ENCODE data around the gene GOLGA5. TPM values are rescaled to one million over a fixed set of nuclear protein-coding genes. Genes with fewer than 3 reads are reported as not detected.

The GOLGA5 gene
- polyA plus RNA-seq, 1 experiment, result 67.3 TPM

GRCh38 chr14:92866901-92867865, 73.1 kb downstream of the GOLGA5 start:
- ChIA-PET POLR2A (no interaction called here), CTCF (interaction anchor here (0.6 kb wide), 1 partner anchor 31 kb away, joined by 3 read pairs; no protein-coding TSS in a partner anchor)

GRCh38 chr14:92874962-92875661, 81.0 kb downstream of the GOLGA5 start:
- TF ChIP-seq, protein P1, sequence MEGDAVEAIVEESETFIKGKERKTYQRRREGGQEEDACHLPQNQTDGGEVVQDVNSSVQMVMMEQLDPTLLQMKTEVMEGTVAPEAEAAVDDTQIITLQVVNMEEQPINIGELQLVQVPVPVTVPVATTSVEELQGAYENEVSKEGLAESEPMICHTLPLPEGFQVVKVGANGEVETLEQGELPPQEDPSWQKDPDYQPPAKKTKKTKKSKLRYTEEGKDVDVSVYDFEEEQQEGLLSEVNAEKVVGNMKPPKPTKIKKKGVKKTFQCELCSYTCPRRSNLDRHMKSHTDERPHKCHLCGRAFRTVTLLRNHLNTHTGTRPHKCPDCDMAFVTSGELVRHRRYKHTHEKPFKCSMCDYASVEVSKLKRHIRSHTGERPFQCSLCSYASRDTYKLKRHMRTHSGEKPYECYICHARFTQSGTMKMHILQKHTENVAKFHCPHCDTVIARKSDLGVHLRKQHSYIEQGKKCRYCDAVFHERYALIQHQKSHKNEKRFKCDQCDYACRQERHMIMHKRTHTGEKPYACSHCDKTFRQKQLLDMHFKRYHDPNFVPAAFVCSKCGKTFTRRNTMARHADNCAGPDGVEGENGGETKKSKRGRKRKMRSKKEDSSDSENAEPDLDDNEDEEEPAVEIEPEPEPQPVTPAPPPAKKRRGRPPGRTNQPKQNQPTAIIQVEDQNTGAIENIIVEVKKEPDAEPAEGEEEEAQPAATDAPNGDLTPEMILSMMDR (IDR thresholded peaks at IDR 0.05; ENCODE audit: low read depth, low read length), result no peak
- ChIA-PET POLR2A (no interaction called here), CTCF (interaction anchor here (1.0 kb wide), 1 partner anchor 24 kb away, joined by 3 read pairs; no protein-coding TSS in a partner anchor)

More at GRCh38 chr14:92866901-92867865, 73.1 kb downstream of the GOLGA5 start:
- no peaks in the 10 kb centered on the region for H3K27me3 ChIP-seq (ENCODE audit: control insufficient read depth, insufficient read depth, low read length)
- no peak for DNase-seq (ENCODE audit: low read depth, low spot score)
- TF ChIP-seq, protein P1 (IDR thresholded peaks at IDR 0.05; ENCODE audit: low read depth, low read length), result no peak
- peaks cover 5% of the 10 kb centered on the region for H3K9me3 ChIP-seq (ENCODE audit: control insufficient read depth, insufficient read depth, low read length)
- H3K4me3 ChIP-seq (ENCODE audit: low read depth, low read length), result no peak overlapping the region
- H3K27ac ChIP-seq (ENCODE audit: low read depth, low read length), result no peak overlapping the region

DNA sequence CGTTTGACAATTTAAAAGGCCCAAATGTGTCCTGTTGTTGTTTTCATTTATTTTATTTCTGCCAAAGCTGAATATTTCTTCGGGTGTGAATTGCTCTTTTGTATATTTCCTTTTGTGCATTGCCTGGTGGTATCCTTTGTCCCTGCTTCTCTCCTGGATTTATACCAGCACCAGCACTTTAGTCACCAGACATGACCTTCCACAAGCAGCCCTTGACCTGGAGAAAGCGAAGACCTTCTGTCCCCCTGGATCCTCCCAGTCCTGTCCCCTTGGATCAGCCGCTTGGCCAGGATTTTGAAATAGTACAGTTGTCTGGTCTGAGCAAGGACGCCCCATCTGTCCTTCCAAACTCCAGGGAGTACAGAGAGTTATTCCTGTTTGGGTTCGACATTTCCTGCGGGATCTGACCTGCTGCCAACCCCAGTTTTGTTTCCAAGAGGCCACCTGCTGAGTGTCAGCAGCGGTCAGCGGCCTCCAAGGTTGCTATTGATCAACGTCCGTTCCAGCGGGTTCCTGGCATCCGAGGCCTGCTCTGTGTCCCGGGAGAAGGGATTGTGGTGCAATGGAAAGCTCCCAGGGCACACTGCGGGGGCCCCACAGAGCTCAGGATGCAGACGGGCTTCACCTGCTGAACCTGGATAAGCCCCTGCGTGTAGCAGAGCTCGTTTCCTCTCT, 83.8 kb downstream of the GOLGA5 start:
- ChIA-PET POLR2A (no interaction called here), CTCF (no interaction called here)
- H3K27ac ChIP-seq (ENCODE audit: low read depth, low read length), result no peak overlapping the region
- no peaks in the 10 kb centered on the region for H3K9me3 ChIP-seq (ENCODE audit: control insufficient read depth, insufficient read depth, low read length)
- TF ChIP-seq, protein P1 (IDR thresholded peaks at IDR 0.05; ENCODE audit: low read depth, low read length), result no peak
- H3K4me3 ChIP-seq (ENCODE audit: low read depth, low read length), result no peak overlapping the region
- peaks cover 32% of the 10 kb centered on the region for H3K27me3 ChIP-seq (ENCODE audit: control insufficient read depth, insufficient read depth, low read length)
- DNase-seq (ENCODE audit: low read depth, low spot score), result no peak

More at GRCh38 chr14:92874962-92875661, 81.0 kb downstream of the GOLGA5 start:
- Histone ChIP-seq H3K9me3 (ENCODE audit: control insufficient read depth, insufficient read depth, low read length) (no peaks in the 10 kb centered on the region), H3K4me3 (ENCODE audit: low read depth, low read length) (no peak overlapping the region), H3K27ac (ENCODE audit: low read depth, low read length) (no peak overlapping the region), H3K27me3 (ENCODE audit: control insufficient read depth, insufficient read depth, low read length) (peaks cover 28% of the 10 kb centered on the region)
- DNase-seq (ENCODE audit: low read depth, low spot score), result no peak

DNA sequence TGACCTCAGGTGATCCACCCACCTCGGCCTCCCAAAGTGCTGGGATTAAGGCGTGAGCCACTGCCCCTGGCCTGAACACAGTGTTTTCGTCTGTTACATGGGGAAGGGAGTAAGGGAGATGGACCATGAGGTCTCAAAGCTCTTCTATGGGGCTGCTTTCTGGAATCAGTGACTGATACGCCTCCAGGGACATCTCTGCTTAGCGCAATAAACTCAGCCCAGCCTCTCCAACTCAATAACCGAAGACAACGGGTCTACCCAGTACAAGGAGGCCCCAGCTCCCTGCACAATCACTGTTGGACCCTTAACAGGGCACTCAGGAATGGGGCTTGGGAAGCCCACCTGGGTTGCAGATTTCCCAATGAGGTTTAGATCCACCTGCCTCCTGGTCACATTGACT, 86.2 kb downstream of the GOLGA5 start:
- no peak overlapping the region for H3K27ac ChIP-seq (ENCODE audit: low read depth, low read length)
- peaks cover 28% of the 10 kb centered on the region for H3K27me3 ChIP-seq (ENCODE audit: control insufficient read depth, insufficient read depth, low read length)
- TF ChIP-seq, protein P1 (IDR thresholded peaks at IDR 0.05; ENCODE audit: low read depth, low read length), result no peak
- ChIA-PET CTCF (interaction anchor here (0.9 to 1.1 kb wide), 2 partner anchors 66 to 259 kb away, joined by 3 read pairs; no protein-coding TSS in a partner anchor), POLR2A (no interaction called here)
- no peaks in the 10 kb centered on the region for H3K9me3 ChIP-seq (ENCODE audit: control insufficient read depth, insufficient read depth, low read length)
- H3K4me3 ChIP-seq (ENCODE audit: low read depth, low read length), result no peak overlapping the region
- DNase-seq (ENCODE audit: low read depth, low spot score), result no peak
